NCI-H2171 (cell line): ENCODE measurements around the gene DCAF5.
"Not testable (repeated sequence)": the region's sequence is repeated elsewhere in the genome, so short reads cannot be mapped to it uniquely, and the experiment has no call there.

ENCODE experiments used
- DNase-seq: peaks from one replicate; lab custom pipeline; 2025; lab: John Stamatoyannopoulos, UW

The DCAF5 gene

DNA sequence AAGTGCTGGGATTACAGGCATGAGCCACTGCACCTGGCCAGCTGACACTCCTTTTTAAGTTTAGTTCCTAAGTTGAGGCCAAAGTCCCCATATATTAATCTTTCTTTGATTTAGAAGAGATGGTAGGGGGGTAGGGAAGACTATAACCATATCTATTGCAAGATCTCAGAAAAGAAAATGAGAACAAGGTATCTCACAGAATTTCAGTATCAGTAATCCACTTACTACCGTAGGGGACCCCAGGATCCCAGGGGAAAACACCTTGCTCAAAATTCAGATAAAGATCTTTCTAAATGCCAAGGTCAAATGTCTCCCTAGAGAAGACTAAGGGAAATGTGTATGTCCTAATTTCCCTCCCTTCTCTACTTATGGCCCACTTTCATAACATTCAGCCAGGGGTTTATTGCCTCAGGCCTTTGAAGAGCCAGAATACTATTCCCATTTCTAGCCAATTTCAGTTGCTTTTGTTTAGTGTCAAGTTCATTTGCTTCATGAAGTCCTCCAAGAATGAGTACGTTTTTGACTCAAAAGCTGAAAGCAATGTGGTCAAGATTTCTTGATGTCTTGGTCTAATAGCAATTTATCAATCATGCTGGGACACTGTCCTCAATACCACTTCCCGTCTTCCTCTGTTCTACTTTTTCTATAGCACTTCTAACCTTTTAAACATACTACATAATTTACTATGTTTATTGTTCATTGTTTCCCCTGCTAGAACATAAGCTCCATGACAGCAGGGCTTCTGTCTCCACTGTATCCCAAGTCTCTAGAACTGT lies 86.3 kb downstream of the DCAF5 start:
- no peak for DNase-seq

DNA sequence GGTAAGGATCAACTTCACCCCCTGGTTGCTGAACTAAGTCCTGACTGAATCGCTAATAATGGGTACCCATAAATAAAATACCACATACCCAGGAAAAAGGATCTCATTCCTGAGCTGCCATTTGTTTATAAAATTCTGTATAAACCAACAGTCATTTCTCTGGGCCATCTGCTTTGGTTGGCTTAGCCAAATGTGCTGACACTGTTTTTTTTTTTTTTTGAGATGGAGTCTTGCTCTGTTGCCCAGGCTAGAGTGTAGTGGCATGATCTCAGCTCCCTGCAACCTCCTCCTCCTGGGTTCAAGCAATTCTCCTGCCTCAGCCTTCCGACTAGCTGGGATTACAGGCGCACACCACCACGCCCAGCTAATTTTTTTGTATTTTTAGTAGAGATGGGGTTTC lies 87.0 kb downstream of the DCAF5 start:
- not testable (repeated sequence) for DNase-seq

DNA sequence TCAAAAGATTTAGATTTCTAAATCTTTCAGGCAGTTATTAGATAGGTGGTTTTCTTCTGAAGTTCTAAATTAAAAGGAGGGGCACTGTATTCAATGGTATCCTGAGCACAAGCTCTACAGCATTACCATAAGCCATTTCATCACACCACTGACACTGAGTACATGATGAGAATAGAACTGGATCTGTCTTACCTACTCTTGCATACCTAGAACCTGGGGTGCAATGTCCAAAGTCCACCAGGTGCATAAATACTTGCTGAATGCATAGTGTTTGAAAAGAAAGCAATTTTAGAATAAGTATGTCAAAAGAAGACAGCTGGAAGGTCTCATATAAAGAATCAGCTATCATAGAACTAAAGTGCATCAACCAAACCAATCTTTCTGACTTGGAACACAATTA lies 88.3 kb downstream of the DCAF5 start:
- DNase-seq = no peak

DNA sequence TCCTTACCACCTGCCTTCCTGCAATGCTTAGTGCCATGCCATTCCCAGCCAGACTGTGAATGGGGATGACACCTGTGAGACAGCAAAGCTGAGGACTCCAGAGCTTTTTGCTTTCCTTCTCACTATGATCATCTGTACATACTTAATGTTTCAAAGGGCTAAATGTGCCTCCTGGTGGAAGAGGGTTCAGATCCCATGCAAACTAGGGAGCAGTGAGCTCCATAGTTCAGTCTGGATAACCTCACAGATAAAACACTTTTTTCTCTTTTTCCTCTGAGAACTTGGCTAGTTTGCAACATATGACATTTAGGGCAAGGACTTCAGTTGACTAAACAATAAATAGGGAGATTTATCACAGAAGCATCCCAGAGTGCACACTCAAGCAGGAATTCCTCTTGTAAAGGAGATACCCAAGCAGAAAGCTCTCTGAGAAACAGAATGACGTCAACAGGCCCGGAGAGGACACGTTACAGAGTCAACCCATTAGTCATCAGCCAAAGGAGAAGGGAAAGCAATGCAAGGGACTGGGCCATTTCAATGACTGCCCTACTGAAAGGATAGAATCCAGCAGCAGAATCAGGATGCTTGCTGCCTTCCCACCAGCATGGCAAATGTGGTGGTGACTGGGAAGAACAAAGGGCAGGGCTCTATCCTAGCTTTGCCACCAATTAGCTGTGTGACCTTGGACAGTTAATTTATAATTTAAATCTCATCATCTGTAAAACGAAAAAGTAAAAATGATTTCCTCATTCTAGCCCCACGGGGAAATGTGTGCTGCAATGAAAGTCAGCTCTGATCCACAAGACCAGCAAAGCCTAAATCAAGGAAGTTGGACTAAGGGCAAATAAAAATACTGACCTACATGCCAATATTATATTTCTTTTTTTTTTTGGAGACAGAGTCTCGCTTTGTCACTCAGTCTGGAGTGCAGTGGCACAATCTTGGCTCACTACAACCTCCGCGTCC lies 93.0 kb downstream of the DCAF5 start:
- no peak for DNase-seq

DNA sequence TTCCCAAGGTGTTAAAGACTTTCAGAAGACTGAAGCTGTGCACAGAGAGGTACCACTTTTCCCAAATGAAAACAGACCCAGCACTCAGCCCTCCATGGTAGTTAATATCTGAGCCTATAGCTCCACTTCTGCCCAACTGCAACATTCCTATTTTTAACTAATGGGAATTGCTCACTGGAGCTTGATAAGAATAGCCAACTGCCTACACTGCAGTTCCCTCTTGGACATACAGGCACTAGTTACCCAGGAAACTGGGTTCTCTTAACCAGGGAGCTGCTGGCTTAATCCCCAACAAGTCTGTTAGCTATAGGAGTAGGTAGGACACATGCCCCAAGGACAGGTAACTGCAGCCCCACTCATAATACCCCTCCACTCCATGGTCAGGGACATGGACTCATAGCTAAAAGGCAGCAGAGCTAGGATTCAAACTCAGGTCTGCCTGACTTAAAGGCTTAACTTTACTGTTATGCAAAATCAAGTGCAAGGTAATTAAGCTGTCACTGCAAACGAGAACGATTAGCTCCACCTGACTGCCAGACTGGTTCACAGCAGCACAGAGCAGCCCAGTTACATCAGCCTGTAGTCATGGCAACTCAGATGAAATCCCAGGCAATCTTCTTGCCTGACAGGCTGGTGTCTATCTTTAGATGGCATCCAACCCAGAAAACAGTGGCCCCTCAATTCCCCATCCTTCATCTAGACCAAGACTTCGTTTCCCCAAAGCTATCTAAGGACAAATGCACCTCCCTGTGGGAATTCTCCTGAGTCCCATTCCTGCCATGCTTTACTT lies 96.7 kb downstream of the DCAF5 start:
- peak; percentile 48 for DNase-seq

DNA sequence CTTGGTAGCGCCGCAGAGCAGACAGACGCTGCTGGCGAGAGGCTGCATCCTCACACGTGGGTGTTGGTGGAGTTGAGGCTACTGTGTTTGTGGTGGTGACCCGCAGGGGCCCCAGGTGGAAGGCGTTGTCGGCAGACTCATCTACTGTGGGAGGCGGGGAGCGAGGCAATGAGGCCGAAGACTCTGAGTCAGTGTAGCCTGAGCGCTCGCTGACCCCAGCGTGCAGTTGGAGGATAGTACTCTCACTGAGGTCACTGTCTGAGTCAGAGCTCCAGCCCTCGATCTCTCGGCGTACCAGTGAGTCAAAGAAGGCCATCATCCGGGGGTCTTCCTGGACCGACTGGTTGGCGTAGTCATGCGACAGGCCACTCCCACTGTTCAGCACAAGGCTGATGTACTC lies 97.8 kb downstream of the DCAF5 start:
- no peak for DNase-seq

DNA sequence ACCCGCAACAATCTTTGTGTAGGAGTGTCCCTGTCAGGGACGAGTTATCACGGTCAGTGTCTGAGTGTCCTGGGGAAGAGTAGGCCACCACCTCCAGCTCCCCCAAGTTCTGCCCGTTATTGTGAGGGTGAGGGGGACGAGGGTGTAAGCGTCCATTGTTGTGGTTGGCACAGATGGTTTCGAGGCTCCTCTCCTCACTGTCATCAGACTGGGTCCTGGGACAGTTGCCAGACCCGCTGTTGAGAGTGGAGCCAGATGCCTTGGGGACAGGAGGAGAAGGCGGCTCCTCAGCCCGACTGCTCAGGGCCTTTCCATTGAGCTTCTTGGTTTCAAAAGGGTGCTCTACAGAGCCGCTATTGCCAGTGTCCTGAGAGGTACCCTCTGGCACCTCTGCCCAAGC lies 98.9 kb downstream of the DCAF5 start:
- DNase-seq = no peak

DNA sequence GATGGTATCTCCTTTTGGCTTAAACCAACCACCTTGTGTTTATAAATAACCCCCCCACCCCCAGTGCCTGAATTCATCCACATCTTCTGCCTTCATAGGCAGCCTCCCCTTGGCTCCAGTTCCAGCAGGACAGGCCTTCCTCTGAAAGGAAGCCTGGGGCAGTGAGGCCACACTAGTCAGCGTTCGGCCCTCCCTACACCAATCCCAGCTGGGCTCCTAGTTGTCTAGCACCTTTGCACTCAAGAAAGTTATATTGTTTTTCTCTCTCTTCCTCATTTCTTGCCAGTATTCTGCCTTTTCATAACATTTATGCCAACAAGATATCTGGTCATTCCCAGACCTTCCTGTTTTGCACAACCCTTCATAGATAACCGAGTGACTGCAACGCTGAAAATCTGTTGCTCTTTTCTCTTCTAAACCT lies 100.7 kb downstream of the DCAF5 start:
- DNase-seq = no peak

DNA sequence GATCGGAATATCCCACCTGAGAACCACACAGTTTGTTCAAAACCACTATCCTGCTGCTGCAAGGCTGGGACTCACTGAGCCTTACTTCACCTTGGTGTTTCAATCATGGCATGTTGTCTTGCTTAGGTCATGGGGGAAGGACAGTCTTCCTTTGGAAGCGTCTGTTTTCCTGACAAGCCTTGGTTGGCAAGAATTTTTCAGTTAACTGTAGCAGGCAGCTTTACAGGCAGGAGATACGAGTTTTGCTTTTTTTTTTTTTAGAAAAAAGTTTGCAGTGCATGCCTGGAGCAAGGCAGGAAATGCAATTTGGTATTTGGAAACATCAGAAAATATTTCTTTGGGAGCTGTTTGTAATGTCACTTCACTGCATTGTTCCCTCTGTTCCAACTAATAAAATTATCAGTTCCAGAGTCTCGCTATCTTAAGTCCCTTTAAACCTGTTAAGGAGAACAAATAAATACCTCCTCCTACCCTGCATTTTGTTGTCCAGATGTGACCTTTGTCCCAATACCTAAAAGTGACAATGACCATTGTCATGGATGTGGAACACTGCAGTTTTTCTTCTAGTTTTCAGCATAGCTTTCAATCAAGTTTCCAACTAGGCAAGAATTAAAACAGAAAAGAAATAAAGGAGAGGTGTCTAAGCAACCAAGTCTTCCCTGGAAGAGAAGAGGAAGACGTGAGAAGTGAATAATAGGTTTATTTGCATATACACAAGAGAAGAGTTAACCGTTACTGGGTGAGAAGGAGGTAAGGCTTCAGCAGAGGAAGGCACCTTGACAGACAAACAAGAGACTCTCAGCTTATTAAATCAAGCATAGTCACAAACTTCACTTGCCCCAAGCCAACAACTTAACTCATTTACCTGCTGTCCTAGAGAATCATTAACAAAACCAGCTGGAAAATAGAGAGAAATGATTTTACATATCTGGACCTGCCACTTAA lies 102.4 kb downstream of the DCAF5 start:
- no peak for DNase-seq

DNA sequence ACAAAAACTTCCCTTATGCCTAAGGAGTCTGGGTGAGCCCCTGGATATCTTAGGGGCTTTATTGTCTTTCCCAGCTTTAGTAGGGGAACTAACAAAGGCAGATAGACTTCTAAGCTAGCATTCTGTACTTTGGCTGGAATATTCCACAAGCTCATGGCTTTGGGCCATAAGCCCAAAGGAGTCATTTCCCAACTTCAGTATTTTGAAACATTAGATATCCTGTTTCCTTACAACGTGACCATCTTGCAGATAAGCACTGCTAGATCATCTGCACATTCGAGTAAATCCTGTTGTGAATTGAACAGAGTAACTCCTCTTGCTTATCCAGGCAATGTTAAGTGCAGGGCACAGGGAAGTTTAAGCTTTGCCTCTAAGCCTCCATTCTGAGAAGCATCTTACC lies 103.2 kb downstream of the DCAF5 start:
- no peak for DNase-seq

DNA sequence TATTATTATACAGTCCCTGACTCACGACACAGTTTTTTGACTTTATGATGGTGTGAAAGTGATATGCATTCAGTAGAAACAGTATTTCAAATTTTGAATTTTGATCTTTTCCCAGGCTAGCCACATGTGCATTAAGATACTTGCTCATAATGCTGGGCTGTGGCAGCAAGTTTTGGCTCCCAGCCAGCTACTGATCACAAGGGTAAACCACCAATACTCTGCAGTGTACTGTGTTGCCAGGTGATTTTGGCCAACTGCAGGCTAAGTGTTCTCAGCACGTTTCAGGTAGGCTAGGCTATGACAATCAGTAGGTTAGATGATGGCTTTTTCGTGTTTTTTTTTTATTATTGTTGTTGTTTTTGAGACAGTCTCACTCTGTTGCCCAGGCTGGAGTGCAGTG lies 104.5 kb downstream of the DCAF5 start:
- DNase-seq = no peak

DNA sequence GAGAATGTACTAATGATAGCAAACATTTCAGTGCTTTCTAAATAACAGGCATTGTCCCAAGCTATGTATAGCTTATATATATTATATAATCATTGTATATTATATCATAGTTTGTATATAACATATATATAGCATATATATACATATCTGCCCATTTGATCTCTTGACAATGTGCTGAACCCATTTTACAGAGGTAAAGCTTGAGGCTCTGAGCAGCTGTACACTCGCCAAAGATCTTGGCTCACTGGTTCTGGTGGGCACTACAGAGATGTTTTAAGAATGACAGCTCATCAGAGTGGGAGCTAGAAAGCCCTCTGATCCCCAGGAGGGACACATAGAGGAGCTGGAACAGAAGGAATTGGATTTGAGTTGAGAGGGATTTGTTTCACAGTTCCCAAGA lies 105.7 kb downstream of the DCAF5 start:
- DNase-seq = no peak

DNA sequence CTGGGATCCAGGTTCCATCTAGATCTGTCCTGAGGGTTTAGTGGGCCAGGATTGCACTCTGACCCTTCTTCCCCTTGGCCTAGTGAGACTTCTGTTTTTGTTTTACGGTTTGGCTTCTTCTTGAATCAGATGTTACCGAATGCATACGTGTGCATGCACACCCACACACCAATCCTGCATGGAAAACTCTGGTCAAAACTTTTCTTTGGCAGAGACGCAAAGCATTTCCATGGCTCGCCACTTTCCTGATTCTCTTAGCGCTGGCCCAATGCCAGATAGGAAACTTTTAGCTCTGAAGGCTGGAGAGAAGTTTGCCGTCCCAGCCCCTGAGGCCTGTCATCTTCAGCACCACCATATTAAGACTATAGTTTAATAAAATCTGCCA lies 106.5 kb downstream of the DCAF5 start:
- no peak for DNase-seq

DNA sequence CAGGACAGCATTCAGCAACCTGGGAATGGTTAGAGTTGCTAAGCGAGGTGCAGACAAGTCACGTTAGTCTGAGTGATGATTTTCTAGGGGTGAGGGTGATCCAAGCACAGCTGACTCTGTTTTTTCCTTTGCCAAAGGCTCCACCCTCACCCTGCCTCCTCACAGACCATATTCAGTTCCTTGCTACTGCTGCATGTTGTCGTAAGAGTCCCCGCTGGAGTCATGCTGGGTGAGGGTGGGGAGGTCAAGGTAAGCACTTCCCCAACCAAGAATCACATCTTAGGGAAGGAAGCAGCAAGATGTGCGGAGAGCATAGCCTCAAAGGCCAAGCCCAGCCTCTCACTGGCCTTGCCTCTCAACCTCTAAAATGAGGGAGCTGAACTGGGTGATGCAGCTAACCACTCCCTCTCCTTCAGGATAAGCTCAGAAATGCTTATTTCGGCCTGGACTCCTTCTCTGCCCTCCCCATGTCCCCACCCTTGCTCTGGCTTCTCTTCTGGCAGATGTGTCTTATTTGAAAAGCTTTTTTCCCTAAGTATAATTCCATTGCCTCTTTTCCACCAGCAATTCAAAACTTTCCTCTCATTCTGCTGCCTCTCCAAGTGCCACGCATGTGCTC lies 107.0 kb downstream of the DCAF5 start:
- DNase-seq = no peak

DNA sequence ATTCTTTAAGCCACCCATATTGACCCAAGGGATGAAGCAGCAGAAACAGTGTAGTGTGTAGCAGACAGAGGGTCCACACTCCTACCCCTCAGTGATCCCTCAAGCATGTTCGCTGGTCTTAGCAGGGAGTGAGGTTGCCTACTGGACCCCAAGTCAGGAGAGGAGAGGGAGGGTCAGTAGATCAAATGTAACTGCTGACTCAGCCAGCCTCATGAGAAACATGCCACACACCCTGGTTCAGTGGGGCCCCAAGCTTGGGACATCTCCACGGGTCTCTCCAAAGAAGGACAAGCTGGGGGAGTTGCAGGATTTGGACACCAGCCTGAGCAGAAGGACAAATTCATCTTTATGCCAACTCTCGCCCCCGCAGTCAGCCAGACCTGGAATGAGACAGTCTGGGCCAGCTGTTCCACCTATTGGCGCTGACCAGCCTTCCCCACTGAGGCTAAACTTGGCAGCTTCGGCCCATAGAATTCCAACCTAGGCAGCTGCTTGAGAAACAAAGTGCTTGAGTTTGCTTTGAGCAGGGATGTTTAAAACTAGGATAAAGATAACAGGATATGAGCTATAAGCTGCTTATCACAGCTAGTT lies 107.9 kb downstream of the DCAF5 start:
- DNase-seq = no peak

DNA sequence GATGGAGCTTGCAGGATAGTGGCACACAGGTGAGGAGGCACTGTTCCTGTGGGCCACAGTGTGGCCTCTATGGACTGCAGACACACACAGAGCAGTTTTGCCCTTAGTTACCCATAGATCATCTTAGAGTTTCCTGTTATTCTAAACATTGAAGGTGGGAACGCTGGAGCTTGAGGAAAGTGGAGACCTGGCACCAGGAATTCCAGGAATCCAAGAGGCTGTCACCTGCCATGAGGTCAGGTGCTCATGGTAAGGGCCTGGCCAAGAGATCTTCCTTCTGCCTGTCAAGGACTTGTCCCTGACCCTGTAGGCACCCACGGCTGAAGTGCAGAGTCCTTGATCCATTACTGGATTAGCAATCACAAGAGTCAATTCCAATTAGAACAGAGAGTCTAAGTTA lies 108.6 kb downstream of the DCAF5 start:
- DNase-seq = no peak

DNA sequence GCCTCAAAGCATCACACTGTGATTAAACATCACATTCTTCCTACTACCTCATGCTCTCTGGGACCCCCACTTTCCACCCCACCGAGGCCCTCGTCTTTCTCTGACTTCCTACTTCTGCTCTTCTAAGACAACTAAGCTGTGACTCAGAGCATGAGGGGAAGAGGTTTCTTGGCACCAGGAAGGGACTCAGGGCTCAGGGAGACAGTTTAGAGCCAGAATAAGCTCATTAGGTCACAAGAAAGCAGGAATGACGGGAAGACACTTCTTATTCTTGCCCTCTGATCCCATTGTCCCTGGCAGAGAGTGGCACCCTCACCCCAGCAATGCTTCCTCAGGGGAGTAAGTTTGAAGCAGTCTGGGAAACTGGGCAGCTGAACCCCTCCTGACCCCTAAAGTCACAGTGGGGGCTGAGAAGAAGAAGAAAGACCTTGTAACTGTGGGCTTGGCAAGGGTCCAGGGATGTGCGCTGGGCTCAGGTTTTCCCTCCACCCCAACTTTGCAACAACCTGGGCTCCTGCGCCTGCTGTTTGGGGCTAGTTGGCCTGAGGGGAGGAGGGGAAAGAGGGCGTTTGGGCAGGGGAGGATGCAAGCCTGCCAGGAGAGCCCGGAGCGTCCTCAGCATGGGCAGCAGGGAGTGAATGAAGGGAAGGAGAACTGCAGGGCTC lies 109.2 kb downstream of the DCAF5 start:
- DNase-seq = no peak

DNA sequence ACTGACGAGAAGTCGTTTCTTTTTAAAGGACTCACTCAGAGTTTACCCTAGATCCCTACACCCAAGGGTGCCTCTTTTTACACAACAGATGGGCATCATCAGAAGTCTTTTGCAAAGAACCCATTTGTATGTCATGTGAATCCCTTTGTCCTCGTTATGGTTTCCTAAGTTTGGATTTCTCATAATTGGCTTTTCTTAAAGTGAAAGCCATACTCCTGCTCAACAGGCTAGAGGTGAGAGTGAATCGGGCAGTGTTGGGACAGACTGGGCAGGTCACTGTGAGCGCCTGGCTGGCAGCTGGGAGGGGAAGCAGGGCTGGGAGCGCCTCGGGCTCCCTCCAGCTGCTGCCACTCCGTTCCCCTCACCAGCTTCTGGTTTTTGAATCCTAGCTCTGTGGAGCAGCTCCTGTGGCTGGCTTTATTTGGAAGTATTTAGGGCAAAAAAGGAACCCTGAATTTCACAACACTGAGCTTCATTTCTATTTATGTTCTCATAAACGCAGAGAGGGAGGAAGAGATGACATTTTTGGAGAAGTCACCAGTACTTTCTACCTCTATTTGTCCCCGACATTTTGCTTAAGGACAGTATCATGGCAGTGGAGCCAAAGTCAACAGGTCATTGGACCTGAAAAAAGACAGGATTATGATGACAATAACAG lies 110.0 kb downstream of the DCAF5 start:
- DNase-seq = no peak

DNA sequence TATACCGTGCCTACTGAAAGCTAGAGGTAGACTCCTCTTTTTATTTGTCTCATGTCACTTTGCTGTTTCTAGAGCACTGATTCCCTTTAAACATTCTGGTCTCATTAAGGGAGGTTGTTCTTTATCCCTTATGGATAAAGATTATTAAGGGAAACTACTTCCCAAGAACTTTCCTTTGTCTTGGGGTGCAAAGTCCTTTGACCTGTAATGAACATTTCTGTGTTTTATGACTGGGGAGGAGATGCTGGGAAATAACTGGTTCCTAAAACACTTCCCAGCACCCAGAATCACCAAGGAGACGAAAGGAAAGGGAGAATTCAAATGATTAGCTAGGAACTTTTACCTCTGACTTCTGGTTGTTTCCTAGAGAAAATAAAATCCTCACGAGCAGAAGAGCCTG lies 110.6 kb downstream of the DCAF5 start:
- DNase-seq = no peak
